Tibial nerve (tissue), 4 donors: ENCODE results near the gene GNG7.
A peak's percentile ranks its signal among the peaks of the same experiment; 100 is the strongest.

ENCODE experiments used
- CTCF ChIP-seq, 5 experiments: fragments of 200-600 bp in 3 of 5; fragments of 450-650 bp in 2 of 5; sonication (generic) in 3 of 5; IDR thresholded peaks; one replicate each; pipeline ENCODE4 v1.5.1; 2016 to 2019; ENCODE audit warnings: antibody characterized with exemption in 5 of 5, mild to moderate bottlenecking in 3 of 5, moderate library complexity in 2 of 5
- EP300 ChIP-seq, 2 donors: sonication (generic); formaldehyde crosslinking; IDR thresholded peaks; one replicate each; pipeline ENCODE4 v1.6.1; 2017; ENCODE audit warnings: antibody characterized with exemption in 2 of 2, mild to moderate bottlenecking in 1 of 2

GRCh38 chr19:2636897-2637683 lies 65.4 kb downstream of the GNG7 start:
- peak; percentile 86 to 97 (median 93) for TF ChIP-seq CTCF (IDR thresholded peaks at IDR 0.05)
- no peak for TF ChIP-seq EP300 (IDR thresholded peaks at IDR 0.05)
